GM20000 (cell line): Measurements from ENCODE around the gene TMEM269.

Source experiments
- DNase-seq: peaks from one replicate; pipeline ENCODE4 v3.0.0; 2012; ENCODE audit warnings: low spot score
- CTCF ChIP-seq: IDR thresholded peaks from 2 replicates; pipeline ENCODE4 v1.5.1; 2012; ENCODE audit warnings: mild to moderate bottlenecking, control low read depth; ENCODE audit errors: extremely low read depth, missing control alignments

TMEM269 gene

DNA sequence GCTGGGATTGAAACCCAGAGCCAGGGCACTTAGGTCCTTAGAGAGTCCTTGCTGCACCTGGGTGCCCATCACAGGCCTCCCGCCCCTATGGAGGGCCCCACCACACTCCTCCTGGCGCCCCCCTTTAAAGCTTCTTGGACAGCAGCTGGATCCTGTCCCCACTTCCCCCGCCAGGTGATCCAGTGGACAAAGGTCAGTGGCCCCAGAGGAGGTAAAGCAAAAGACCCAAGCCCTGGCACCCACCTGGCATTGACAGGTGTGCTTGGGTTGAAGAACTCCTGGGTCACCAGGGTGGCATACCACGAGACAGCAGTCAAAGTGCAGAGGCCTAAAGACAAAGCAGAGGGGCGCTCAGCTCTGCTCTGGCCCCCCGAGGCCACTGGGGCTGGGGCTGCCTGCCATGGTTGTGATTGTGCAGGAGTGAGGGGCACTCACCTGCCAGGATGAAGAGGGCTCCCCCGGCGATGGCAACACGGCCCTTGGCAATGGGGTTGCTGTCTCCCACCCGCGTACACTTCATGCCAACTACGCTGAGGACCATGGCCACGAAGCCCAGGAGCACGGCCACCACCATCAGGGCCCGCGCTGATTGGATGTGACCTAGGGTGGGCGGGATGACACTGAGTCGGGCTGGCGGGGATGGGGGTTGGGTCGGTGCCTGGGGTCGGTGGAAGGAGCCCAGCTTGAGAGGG, 46.7 kb upstream of the TMEM269 start:
- no peak for TF ChIP-seq CTCF
- no peak for DNase-seq

GRCh38 chr1:42738678-42739226, 46.0 kb upstream of the TMEM269 start:
- DNase-seq: peak; percentile 13

DNA sequence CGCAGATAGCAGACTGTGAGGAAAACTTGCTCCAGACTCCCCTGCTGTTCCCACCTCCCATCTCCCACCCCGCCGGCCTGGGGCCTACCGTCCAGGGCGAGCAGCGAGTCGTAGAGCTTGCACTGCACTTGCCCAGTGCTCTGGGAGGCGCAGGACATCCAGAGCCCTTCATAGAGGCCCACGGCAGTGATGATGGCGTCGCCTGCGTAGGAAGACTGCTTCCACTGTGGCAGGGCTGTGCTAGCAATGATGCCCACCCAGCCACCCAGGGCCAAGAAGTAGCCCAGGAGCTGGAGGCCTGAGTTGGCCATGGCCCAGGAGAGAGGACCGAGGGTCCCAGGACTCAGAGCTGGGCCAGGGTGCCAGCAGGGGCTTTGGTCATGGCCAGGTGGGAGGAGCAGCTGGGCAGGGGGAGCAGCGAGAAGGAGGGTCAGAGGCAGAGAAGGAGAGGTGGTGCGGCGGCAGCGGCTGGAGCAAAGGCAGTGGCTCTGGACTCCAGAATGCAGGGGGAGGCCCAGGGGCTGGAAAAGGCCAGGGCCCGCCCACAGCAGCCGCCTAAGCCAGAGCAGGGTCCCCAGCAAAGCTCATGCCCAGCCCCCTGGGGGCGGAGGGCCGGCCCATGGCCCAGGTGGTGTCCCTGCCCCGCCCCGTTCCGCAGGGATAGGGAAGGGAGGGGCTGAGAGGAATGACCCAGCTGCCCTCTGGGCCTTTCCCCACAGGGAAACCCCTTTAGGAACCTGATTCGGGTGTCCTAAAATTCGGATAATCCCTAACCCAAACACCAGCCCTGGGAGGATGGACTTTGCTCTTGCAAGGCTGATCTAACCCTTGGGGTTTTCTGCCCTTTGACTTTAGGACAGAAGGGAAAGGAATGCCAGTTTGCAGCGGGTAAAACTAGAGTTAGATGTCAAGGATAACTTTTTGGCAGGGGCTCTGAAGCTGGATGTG, 44.8 kb upstream of the TMEM269 start, which contains the start of gene CLDN19:
Gene CLDN19 (minus strand): TSS at position 484 of the 948 bp plus-strand sequence. CDS start 173 bp downstream, at position 311.
- DNase-seq: no peak
- no peak for TF ChIP-seq CTCF

More at GRCh38 chr1:42738678-42739226, 46.0 kb upstream of the TMEM269 start:
- TF ChIP-seq CTCF: no peak

DNA sequence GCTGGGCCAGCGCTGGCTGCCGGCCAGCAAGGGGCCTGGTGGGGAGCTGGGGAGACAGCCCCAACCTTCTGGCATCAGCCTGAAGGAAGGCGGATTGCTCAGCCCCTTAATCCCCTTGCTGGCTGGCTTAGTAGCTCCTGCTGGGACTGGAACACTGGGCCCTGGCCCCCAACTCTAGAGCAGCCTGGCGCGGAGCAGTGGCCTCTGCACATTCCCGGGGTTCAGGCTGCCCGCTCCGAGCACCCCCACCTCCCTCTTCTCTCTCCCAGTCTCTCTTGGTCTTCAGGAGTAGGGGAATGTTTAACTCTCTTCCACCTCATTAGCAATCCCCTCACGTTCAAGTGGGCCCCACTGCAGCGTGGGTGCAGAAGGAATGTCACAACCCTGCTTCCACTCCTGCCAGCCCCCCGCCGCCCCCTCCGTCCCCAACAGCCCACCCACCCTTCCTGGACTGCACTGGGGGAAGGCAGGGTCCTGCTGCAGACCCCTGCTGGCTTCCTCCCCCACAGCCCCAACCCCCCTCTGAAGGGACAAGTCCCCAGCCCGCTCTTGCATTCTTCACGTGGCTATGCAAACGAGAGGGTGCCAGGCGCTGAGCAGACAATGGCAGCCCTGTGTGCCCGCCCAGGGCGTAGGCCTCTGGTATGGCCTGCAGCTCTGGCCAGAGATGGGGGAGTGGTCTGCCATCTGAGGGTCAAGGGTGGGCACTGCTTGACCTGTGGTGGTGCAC, 43.8 kb upstream of the TMEM269 start:
- no peak for DNase-seq
- TF ChIP-seq CTCF: no peak

- TF ChIP-seq CTCF: no peak
- DNase-seq: no peak
Observed at GRCh38 chr1:42741706-42742105, 43.1 kb upstream of the TMEM269 start.

DNA sequence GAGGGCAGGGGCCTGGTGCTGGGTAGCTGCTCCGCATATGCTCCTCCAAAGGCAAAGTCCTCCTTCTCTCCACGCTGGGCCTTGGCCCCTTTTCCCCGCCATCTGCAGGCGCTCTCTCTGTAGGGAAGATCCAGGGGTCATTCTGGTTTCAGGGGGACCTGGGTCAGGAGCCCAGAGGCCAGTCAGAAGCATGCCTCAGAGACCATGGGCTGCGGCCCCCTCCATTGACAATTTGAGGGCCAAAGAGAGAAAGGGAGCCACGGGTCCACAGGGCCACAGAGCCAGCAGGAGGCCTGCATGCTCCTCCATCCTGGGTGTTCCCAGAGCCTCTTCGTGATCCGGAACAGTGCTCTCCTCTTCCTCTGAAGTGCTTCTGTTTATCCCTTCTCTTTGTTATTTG, 42.6 kb upstream of the TMEM269 start:
- DNase-seq: no peak
- TF ChIP-seq CTCF: no peak
